ENCODE results near the gene OGDH.
A peak's percentile ranks its signal among the peaks of the same experiment; 100 is the strongest.

The OGDH gene

DNA sequence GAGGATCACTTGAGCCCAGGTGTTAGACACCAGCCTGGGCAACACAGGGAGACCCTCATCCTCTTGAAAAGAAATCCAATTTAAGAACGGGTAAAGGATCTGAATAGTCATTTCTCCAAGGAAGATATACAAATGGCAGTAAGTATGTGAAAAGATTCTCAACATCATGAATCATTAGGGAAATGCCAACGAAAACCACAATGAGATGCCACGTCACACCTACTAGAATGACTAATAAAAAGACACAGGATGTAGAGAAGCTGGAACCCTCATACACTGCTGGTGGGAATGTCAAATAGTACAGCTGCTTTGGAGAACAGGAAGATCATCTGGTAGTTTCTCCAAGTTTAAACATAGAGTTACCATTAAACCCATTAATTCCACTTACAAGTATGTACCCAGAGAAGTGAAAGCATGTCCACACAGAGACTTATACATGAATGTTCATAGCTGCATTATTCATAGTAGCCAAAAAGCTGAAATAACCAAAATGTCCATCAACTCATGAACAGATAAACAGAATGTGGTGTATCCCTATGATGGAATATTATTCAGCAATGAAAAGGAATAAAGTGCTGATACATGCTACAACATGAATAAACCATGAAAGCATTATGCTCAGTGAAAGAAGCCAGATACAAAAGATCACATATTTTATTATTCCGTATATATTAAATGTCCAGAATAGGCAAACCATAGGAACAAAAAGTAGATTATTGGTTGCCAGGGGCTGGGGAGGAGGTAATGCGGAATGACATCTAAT, 129.2 kb downstream of the OGDH start:
- DNase-seq (ENCODE audit: low read depth in 4 of 4, low spot score in 1 of 4): no peak

DNA sequence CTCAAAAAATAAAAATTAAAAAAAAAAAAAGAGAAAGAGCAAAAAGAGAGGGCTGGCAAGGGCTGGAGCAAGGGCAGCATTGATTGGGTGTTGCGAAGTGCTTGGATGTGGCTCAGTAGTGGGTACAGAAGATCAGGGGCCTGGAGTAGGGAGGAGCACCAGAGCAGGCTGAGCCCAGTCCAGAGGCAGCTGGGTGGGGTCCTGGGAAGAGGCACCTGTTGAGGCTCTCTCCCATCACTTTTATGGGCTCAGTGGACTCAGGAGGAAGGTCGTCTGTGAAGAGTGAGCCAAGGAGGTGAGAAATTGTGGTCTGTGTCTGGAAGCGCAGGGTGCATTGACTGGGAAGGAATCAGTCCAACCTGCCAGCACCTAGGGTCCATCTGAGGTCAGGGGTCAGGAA, 130.5 kb downstream of the OGDH start:
- no peak for DNase-seq (ENCODE audit: low read depth in 4 of 4, low spot score in 1 of 4)

DNA sequence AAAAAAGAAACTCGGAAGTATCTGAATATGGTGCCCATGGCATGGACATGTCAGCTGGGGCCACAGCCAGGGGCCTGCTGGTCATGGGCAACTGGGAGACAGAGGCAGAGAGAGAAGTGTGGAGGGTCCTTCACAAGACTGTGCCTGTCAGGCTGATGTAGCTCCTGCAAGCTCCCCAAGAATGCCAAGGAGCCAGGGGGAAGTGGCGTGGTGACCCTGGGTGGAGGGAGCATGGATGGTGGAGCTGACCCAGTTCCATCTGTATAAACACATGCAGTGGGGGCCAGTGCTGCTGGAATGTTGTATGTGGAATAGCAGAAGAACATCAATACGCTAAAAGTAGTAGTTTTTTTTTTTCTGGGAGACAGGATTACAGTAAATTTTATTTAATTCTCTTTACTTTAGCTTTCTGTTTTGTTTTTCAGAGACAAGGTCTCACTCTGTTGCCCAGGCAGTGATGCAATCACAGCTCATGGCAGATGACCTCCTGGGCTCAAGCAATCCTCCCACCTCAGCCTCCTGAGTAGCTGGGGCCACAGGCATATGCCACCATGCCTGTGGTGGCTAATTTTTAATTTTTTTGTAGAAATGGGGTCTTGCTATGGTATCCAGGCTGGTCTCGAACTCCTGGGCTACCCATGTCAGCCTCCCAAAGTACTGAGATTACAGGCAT, 131.8 kb downstream of the OGDH start:
- no peak for DNase-seq (ENCODE audit: low read depth in 4 of 4, low spot score in 1 of 4)

DNA sequence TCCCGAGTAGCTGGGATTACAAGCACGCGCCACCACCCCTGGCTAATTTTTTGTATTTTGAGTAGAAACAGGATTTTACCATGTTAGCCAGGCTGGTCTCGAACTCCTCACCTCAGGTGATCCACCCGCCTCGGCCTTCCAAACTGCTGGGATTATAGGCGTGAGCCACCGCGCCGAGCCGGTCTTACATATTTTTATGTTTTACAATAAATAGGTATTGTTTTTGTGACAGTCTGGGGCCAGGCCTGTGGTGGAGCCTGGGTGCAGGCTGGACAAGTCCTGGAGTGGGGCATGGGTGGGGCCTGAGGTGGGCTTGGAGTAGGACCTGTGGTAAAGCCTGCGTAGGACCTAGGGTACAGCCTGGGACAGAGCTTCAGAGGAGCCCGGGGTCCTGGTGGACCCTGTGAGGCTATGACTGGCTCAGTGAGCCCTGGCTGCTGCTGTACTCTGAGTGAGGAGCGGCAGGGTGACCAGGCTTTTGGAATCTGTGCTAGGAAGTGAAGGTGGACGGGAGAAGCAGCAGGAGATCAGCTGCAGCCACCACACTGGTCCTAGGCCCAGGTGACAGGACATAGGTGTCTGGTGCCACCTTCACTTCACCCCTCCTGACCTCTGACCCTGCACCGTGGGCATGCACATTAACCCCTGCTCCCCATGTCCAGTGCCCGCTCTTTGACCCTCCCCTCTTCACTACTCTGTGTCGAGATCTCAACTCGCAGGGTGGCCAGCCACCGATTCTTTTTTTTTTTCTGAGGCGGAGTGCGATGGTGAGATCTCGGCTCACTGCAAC, 132.6 kb downstream of the OGDH start:
- no peak for DNase-seq (ENCODE audit: low read depth in 4 of 4, low spot score in 1 of 4)

DNA sequence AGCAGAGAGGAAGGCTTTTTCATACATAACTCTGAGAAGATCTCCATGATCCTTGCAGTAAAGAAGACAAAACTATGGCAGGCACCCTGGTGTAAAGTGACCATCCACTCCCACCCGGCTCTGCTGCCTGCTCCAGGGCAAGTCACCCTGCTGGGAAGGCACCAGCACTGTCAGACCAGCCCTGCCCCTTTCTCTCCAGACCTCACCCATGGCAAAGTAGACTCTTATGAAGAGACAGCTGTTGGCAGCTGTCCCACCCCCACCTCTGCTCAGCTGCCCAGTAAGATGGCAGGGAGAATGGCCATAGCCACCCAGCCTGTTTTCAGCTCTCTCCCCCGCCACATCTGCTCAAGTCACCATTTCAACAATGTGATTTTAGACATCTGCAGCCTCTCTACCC, 133.6 kb downstream of the OGDH start:
- DNase-seq (ENCODE audit: low read depth in 4 of 4, low spot score in 1 of 4): no peak

DNA sequence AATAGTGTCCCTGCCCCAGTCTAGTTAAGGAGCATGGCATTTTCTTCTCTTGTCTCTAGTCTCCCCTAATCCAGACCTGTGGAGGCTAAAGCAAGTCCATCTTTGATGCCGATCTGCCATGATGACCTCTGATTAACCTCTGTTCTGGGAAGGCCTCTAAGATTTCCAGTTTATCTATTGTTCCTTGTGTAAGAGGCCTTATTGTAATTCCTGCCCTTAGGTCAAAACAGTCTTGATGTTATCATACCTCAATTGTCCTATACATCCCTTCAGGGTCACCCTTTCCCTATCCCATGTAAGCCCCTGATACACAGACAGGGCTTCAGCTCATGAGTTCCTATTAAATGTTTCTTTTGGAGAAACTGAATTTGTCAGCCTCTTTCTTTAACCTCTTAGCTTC, 137.3 kb downstream of the OGDH start:
- DNase-seq (ENCODE audit: low read depth in 4 of 4, low spot score in 1 of 4): no peak

DNA sequence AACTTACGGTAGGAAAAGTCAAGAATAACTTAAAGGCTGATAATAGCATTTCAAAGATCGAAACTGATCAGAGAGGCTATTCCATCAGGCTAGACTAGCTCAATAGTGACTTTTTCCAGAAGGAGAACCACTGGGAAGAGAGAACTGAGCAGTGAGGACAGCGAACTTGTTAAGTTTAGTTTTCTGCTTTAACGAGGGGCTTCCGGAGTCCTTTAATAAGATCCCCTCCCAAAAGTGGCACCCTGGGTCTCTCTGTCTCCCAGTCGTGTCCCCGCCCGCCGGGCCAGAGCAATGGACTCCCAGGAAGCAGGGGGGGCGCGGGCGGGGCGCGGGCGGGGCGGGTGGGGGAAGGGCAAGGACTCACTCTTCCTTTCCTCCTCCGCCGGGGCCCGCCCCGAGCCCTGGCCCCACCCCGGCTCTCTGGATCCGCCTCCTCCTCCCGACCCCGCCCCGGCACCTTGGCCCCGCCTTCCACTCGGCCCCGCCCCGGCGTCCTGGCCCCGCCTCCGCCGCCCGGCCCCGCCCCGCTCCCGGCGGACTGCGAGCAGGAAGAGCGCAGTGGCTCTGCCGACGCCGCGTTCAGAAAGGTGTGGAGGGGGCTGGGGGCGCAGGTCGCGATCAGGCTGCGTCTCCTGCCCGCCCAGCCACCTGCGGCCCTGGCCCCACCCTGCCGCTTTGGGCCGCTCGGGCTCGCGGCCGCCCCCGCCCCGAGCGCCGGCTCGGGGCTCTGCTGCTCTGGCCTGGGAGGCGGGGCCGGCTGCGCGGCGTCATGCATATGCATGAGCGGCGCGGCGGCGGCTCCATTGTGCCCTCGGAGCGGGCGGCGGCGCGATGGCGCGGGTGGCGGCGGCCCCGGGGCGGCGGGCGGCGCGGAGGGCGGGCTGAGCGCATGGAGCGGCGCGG, 141.9 kb downstream of the OGDH start, which contains the start of gene ZMIZ2:
Gene ZMIZ2, plus strand, starts transcription at position 803 of the 903 bp plus-strand sequence. CDS start 7,403 bp downstream, outside the sequence.
- peak; percentile 82 to 94 (median 88) for DNase-seq (ENCODE audit: low read depth in 4 of 4, low spot score in 1 of 4)

DNA sequence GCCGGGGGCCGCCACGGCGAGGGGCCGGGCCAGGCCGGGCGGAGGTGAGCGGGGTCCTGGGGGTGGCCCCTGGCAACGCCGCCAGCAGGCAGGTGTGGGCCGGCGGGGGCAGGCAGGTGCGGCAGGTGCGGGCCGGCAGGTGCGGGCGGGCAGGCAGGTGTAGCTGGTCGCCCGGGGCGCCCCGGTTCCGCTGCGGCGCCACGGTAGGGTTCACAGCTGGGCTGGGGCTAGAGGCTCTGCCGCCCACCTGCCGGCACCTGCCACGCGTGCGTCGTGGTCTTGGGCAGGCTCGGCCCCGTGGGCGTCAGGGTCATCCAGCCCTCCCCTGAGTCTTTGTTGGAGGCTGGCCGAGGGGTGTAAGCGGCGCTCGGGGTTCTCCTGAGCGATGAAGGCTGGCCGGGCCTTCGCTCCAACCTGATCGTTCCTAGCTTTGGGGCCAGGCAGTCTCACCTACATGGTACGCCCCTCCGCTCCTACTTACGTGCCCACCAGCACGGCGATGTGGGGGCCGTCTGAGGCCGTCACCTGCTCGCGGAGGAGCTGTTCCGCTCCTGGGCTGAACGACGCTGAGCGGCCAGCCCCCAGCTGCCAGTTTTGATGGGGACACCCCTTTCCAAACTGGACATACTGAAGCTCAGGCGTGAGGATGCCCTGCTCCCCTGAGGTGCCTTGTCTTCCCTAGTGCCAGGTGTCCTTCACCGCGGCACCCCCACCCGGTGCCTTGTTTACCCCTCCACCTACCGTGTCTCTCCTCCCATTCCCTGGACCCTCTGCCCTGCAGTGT, 142.7 kb downstream of the OGDH start:
- no peak for DNase-seq (ENCODE audit: low read depth in 4 of 4, low spot score in 1 of 4)

DNA sequence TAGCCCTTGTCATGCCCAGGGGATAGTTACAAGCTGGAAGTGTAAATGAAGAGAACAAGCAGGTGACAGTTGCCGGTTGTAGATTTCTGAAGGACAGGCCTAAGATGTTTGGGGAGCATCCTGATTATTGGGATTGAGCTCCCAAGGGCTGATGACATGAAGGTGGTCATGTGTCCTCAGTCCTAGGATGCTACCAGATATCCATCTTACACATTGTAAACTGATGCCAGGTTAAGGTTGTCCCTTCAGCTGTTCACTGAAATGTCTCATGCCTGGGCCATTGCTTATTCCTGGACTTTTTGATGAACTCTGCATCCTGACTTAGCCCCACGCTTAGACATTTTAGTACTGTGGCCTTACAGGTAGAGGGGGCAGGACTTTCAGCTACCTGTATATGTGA, 143.6 kb downstream of the OGDH start:
- DNase-seq (ENCODE audit: low read depth in 4 of 4, low spot score in 1 of 4): no peak

DNA sequence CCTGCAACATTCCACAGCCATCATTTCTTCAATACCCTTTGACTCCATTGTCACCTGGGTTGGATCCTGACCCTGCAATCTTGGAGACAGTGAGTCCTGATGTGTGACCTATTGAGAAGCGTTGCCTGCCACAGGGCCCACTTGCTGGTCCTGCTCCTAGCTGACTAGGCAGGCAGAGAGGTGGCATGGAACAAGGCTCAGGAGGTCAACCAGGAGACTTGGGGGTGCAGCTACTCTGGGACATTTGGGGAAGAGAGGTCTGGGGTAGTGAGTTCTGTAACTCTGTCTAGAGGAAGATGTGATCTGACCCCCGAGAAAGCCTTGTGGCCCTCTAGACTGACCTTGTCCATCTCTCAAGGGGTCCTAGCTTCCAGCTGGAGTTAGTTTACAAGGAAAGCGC, 144.0 kb downstream of the OGDH start:
- DNase-seq (ENCODE audit: low read depth in 4 of 4, low spot score in 1 of 4): no peak

DNA sequence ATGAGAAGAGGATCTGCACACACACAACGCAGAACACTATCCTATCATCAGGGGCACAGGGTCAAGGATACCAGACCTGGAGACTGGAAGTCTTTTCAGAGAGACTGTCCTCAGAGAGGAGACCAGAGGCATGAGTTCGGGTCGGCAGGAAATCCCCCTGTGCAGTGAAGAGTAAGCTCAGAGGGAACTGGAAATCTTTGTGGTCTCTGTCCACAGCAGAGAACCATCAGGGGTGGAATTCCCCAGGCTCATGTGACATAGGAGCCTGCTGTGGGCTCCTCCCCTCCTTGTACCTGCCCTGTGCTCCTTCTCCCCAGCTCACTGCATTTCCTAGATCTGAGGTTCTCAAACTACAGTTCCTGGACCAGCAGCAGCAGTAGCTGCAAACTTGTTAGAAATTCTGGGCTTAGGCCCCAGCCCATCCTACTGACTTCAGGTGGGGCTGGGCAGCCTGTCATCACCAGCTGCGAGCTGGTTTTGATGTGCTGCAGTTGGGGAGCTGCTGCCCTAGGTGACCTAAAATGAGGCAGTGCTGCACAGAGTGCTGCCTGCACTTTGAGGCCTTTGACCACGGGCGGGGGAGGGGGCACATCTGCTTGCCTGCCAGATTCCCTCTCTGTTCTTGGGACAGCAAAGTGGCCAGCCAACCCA, 144.6 kb downstream of the OGDH start:
- peak in 2 of 4 experiments; percentile 32 to 37 for DNase-seq (ENCODE audit: low read depth in 4 of 4, low spot score in 1 of 4)

DNA sequence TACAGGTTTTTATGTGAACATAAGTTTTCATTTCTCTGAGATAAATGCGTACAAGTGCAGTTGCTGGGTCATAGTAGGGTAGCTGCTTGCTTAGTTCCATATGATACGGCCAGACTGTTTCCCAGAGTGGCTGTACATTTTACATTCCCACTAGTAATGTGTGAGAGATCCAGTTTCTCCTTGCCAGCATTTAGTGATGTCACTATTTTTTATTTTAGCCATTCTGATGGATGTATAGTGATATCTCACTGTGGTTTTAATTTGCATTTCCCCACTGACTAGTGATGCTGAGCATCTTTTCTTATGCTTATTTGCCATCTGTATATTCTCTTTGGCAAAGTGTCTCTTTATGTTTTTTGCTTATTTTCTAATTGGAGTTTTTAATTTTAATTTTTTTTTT, 146.4 kb downstream of the OGDH start:
- DNase-seq (ENCODE audit: low read depth in 4 of 4, low spot score in 1 of 4): no peak

DNA sequence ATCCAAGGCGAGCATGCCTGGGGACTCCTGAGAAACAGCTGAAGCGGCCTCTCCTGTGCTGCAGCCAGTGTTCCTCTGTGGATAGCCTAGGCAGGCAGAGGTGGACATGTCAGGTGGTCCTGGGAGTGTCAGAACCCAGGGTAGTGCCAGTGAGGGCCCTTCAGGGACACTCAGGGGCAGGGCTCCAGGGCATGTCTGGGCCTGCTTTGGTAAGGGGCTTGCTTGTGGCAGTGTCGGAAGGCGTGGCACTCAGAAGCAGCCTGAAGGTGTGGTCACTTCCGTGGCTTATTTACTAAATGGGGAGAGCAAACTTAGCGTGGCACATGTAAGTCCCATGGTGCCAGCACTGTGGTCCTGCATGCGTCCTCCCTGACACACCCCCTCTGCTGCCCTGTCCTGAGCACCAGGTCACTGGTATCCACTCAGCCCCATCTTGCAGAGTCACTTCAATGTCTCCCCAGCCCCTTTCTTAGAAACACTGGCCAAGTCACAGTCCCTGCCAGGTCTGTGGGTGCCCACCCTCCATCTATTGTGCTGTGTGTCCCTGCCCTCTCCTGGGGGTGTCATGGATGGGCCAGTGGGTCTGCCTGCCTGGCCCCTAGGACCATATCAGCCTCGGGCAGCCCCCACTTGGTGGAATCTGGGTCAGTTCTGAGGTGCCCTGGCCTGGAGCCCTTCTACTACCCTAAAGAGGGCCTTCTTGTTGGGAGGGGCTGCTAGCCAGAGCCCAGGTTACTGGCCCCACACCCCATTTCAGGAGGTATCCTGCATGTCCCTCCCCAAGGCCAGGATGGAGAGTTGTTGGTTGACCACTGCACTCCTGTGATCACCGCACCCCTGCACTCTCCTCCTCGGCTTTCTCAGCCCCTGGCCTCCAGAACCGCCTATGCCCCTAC, 148.6 kb downstream of the OGDH start:
- no peak for DNase-seq (ENCODE audit: low read depth in 4 of 4, low spot score in 1 of 4)

DNA sequence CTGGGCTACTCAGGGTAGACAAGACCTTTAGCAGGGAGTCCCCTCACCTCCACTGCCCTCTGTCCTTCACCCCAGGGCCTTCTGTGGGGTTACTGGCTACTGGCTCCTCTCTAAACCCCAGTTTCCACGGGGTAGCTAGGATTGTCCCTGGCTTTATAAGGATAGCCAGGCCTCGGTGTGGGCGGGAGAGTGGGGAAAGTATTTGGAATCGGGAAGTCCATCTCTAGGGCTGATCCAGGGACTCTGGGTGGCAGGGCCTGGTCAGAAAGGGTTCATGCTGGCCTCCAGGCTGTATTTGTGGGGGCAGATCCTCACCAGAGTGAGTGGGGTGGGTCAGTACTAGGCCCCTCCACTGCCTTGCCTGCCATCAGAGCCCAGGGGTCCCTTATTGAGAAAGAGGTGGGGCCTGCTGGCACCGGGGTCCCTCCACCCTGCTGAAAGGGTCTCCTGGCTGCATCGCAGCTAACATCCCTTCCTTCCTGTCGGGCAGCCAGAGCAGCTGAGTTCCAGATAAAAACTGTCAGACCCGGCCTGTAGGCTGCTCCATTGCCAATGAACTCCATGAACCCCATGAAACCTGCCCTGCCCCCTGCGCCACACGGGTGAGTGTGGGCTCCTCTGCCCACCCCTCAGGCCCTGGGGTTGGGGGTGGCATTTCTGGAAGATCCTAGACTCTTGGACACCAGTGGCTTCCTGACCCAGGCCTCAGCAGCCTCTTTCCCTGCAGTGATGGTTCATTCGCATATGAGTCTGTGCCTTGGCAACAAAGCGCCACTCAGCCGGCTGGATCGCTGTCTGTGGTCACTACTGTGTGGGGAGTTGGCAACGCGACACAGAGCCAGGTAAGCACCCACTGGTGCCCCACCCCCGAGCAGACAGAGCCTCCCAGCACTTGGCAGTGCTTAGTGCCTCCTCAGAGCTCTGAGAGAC, 149.5 kb downstream of the OGDH start:
- no peak for DNase-seq (ENCODE audit: low read depth in 4 of 4, low spot score in 1 of 4)

DNA sequence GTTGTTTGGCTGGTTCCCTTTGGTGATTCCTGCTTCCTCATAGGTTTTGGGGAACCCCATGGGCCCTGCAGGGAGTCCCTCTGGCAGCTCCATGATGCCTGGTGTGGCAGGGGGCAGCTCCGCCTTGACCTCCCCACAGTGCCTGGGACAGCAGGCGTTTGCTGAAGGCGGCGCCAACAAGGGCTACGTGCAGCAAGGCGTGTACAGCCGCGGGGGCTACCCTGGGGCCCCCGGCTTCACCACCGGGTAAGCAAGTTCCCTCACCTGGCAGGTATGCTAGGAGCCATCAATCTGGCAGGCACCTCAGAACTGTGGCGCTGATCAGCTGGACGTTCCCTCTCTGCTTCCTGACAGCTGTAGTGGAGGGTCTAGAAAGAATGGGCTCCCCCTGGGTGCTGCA, 150.5 kb downstream of the OGDH start:
- DNase-seq (ENCODE audit: low read depth in 4 of 4, low spot score in 1 of 4): no peak

DNA sequence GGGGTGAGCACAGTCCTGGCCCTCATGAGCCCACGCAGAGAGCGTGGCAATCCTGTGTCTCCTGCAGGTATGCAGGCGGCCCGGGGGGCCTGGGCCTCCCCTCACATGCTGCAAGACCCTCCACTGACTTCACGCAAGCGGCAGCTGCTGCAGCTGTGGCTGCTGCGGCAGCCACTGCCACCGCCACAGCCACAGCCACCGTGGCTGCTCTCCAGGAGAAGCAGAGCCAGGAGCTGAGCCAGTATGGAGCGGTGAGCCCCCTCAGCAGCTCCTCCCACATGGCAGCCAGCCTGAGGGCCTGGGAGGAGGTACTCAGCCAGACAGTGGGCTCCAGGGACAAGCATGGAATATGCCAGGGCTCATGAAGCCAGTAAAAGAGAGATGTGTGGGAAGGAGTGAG, 150.9 kb downstream of the OGDH start:
- no peak for DNase-seq (ENCODE audit: low read depth in 4 of 4, low spot score in 1 of 4)

DNA sequence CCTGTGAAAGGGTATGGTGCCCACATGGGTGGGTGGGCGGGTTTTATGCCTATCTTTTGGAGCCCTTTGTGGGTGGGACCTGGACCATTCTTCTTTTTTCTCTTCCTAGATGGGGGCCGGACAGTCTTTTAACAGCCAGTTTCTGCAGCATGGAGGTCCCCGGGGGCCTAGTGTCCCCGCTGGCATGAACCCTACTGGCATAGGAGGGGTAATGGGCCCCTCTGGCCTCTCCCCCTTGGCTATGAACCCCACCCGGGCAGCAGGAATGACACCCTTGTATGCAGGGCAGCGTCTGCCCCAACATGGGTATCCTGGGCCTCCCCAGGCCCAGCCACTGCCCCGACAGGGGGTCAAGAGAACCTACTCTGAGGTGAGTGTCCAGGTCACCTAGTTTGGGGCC, 151.3 kb downstream of the OGDH start:
- no peak for DNase-seq (ENCODE audit: low read depth in 4 of 4, low spot score in 1 of 4)
